GM21717 (cell line): ENCODE measurements around the gene WAPL.
"Not testable (repeated sequence)": the region's sequence is repeated elsewhere in the genome, so short reads cannot be mapped to it uniquely, and the experiment has no call there.

Experiments
- ATAC-seq: cut with Tn5 transposase; IDR thresholded peaks from one replicate; pipeline ENCODE4 v1.9.1; 2021; ENCODE audit warnings: mild to moderate bottlenecking, moderate library complexity; ENCODE audit not compliant: unreplicated experiment

The WAPL gene

GRCh38 chr10:86390337-86391120 lies 131.1 kb downstream of the WAPL start:
- no peak for ATAC-seq

- ATAC-seq = peak; percentile 60
These were observed 132.0 kb downstream of the WAPL start for GRCh38 chr10:86389441-86390193.

- ATAC-seq = not testable (repeated sequence)
These were observed 132.5 kb downstream of the WAPL start for GRCh38 chr10:86389109-86389440.

DNA sequence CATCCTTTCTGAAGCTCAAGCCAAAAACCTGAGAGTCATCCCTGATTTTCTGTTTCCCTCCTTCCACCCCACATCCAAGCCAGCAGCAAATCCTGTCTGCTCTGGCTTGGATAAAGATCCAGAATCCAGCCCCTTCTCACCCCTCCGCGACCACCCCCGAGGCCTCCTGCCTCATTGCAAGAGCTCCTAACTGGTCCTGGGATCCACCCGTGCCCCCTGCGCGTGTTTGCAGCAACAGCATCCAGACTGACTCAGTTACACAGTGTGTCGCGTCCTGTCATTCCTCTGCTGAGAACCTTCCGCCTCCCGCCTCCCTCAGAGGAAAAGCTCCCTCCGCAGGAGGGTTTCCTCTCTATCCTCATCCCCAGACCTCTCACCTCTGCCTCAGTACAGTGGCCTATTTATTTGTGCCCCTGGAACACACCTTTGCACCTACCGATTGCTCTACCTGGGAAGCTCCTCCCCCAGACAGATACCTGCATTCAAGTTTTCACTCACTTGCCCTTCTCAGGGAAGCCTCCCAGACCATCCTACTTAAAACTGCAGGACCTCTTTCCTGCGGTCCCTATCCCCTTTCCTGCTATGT lies 133.4 kb downstream of the WAPL start:
- ATAC-seq = no peak

GRCh38 chr10:86387178-86387794 lies 134.3 kb downstream of the WAPL start:
- no peak for ATAC-seq

GRCh38 chr10:86385806-86386205 lies 135.8 kb downstream of the WAPL start:
- no peak for ATAC-seq
